ENCODE measurements around the gene MMP23B. TPM values are rescaled to one million over a fixed set of nuclear protein-coding genes. Genes with fewer than 3 reads are reported as not detected.
A peak's percentile ranks its signal among the peaks of the same experiment; 100 is the strongest.

Gene MMP23B
- total and polyA plus RNA-seq, 8 donors = 5.5 to 111 (median 15.7) TPM

DNA sequence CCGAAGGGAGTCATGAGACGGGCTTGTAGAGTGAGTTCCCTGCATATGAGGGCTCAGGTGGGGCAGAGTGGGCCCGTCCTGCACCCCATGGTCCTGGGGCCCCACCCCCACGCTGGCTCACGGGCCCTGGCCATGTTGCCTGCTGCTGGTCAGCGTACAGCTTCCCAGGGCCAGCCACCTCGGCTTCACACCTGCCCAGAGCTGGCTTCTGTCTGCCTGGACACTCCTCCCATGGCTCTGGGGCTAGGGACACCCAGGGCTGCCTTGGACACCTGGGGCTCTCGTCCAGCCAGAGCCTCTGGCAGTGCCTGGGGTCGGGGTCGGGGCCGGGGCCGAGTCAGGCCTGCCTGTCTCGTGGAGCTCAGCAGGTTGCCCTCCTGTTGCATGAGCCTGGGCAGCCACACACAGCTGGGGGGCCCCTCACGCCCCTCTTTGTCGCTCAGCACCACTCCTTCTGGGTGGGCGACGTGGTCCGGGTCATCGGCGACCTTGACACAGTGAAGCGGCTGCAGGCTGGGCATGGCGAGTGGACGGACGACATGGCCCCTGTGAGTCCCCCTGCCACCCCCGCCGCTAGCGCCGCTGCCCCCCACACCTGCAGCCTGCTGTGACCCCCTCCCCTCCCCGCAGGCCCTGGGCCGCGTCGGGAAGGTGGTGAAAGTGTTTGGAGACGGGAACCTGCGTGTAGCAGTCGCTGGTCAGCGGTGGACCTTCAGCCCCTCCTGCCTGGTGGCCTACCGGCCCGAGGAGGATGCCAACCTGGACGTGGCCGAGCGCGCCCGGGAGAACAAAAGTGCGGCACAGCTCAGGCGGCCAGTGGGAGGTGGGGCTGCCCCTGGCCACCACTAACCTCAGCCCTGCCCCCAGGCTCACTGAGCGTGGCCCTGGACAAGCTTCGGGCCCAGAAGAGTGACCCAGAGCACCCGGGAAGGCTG, 5.5 kb upstream of the MMP23B start:
- TF ChIP-seq CTCF (IDR thresholded peaks at IDR 0.05) = no peak
- no peak for TF ChIP-seq EP300 (IDR thresholded peaks at IDR 0.05)
- TF ChIP-seq POLR2AphosphoS5 (IDR thresholded peaks at IDR 0.05) = no peak
- TF ChIP-seq POLR2A (IDR thresholded peaks at IDR 0.05) = no peak

GRCh38 chr1:1627261-1627828, 4.6 kb upstream of the MMP23B start:
- peaks cover 29 to 47% (median 36%) of the 10 kb centered on the region in 4 donors for H3K4me1 ChIP-seq
- peaks cover 4 to 51% (median 44%) of the 10 kb centered on the region in 4 donors for H3K36me3 ChIP-seq
- 30 to 64% (median 57%) methylated on average over 17 to 37 of the region's 37 CpGs for WGBS, 5 donors
- peaks cover 0 to 40% (median 25%) of the 10 kb centered on the region in 3 donors for H3K27me3 ChIP-seq
- H3K4me3 ChIP-seq = no peak overlapping the region
- TF ChIP-seq POLR2AphosphoS5 (IDR thresholded peaks at IDR 0.05) (peak in 1 of 3 donors; percentile 33), CTCF (IDR thresholded peaks at IDR 0.05) (no peak)
- H3K27ac ChIP-seq = peak overlapping the region in 2 of 5 donors; percentile 8 to 15
- DNase-seq = peak; percentile 70 to 87
- H3K9me3 ChIP-seq = no peaks in the 10 kb centered on the region
- intact Hi-C loops (cut with DNase I; ENCODE audit: low total_unique reads) = no loop called here

More for the DNA sequence above, 5.5 kb upstream of the MMP23B start:
- 87 to 98% (median 94%) methylated on average over 29 to 48 of the region's 48 CpGs for WGBS, 5 donors
- Histone ChIP-seq H3K9me3 (no peaks in the 10 kb centered on the region), H3K27me3 (peaks cover 0 to 31% (median 16%) of the 10 kb centered on the region in 3 donors), H3K27ac (no peak overlapping the region), H3K4me1 (peaks cover 22 to 45% (median 34%) of the 10 kb centered on the region in 4 donors), H3K36me3 (peaks cover 4 to 51% (median 44%) of the 10 kb centered on the region in 4 donors), H3K4me3 (no peak overlapping the region)
- intact Hi-C loops (cut with DNase I; ENCODE audit: low total_unique reads) = no loop called here
- DNase-seq = peak in 1 of 2 donors; percentile 17

GRCh38 chr1:1627829-1628753, 3.9 kb upstream of the MMP23B start:
- H3K4me1 ChIP-seq = peaks cover 25 to 39% (median 29%) of the 10 kb centered on the region in 4 donors
- H3K9me3 ChIP-seq = no peaks in the 10 kb centered on the region
- 91 to 94% (median 93%) methylated on average over 20 to 53 of the region's 53 CpGs for WGBS, 5 donors
- DNase-seq = peak in 1 of 2 donors; percentile 33
- intact Hi-C loops (cut with DNase I; ENCODE audit: low total_unique reads) = no loop called here
- peak overlapping the region in 1 of 5 donors; percentile 15 for H3K27ac ChIP-seq
- H3K27me3 ChIP-seq = peaks cover 0 to 41% (median 25%) of the 10 kb centered on the region in 3 donors
- peaks cover 4 to 51% (median 44%) of the 10 kb centered on the region in 4 donors for H3K36me3 ChIP-seq
- TF ChIP-seq POLR2AphosphoS5 (IDR thresholded peaks at IDR 0.05) = no peak
- TF ChIP-seq CTCF (IDR thresholded peaks at IDR 0.05) = no peak
- TF ChIP-seq POLR2A (IDR thresholded peaks at IDR 0.05) = no peak
- TF ChIP-seq EP300 (IDR thresholded peaks at IDR 0.05) = no peak
- no peak overlapping the region for H3K4me3 ChIP-seq

All from stomach (tissue), 9 donors.